Endothelial cell of umbilical vein (primary cell): Measurements from ENCODE around the gene CD86. TPM values are rescaled to one million over a fixed set of nuclear protein-coding genes. Genes with fewer than 3 reads are reported as not detected.

Experiments used
- BruUV-seq: library from RNA; stranded (reverse); fragments of 400-500 nt; replicated peaks from 2 replicates; lab custom pipeline; 2021; lab: Mats Ljungman, UMichigan
- CTCF ChIA-PET: fragments of 300-600, 350-600 bp; sonication (Branson Sonifier 250); formaldehyde crosslinking; loops from one replicate; lab custom pipeline; 2021; ENCODE audit warnings: antibody characterized with exemption, inconsistent platforms; lab: Charles Lee
- POLR2A ChIA-PET: fragments of 300-600, 350-600 bp; sonication (Branson Sonifier 250); formaldehyde crosslinking; loops from one replicate; lab custom pipeline; 2021; ENCODE audit warnings: antibody characterized with exemption, inconsistent platforms; lab: Charles Lee
- DNase-seq: peaks from one replicate; pipeline ENCODE4 v3.0.0-alpha.2; 2011; ENCODE audit warnings: low read depth, low spot score
- FAIRE-seq: peaks from 2 replicates; lab custom pipeline; 2011; peaks lifted over from hg19 to GRCh38; lab: Jason Lieb, UNC
- H2AFZ ChIP-seq: 2 replicates; pipeline ENCODE4 v1.6.0; 2012; ENCODE audit warnings: low read depth, low read length, control low read depth, inconsistent platforms
- H3K27ac ChIP-seq: 2 replicates; pipeline ENCODE4 v1.5.1; 2011; ENCODE audit warnings: low read depth, mild to moderate bottlenecking, control low read depth, low read length, moderate library complexity; ENCODE audit not compliant: insufficient read depth
- H3K27me3 ChIP-seq, 2 experiments: 2 replicates each; pipeline versions ENCODE4 v1.6.0 to v1.6.1; 2011; ENCODE audit warnings: low read length in 2 of 2, mixed read lengths in 1 of 2; ENCODE audit not compliant: control insufficient read depth in 2 of 2, insufficient read depth in 2 of 2
- H3K36me3 ChIP-seq, 2 experiments: 2 replicates in 1 of 2; 3 replicates in 1 of 2; pipeline ENCODE4 v1.5.1; 2011; ENCODE audit warnings: low read length in 2 of 2, mild to moderate bottlenecking in 1 of 2, moderate library complexity in 1 of 2; ENCODE audit not compliant: control insufficient read depth in 2 of 2, insufficient read depth in 2 of 2; ENCODE audit errors: extremely low read depth in 1 of 2
- H3K4me1 ChIP-seq: 3 replicates; pipeline ENCODE4 v1.5.1; 2011; ENCODE audit warnings: mild to moderate bottlenecking, low read length; ENCODE audit not compliant: control insufficient read depth, insufficient read depth; ENCODE audit errors: extremely low read depth
- H3K4me2 ChIP-seq: 2 replicates; pipeline ENCODE4 v1.6.1; 2011; ENCODE audit warnings: low read length, control low read depth, mixed read lengths; ENCODE audit not compliant: insufficient read depth
- H3K4me3 ChIP-seq, 3 experiments: fragments of 200-600 bp in 1 of 3; sonication (generic), shearing (Covaris generic) in 1 of 3; replicated peaks in 1 of 3; 2 replicates each; pipeline ENCODE4 v1.5.1; 2011 to 2016; ENCODE audit warnings: control low read depth in 3 of 3, low read length in 3 of 3, mild to moderate bottlenecking in 2 of 3, inconsistent platforms in 1 of 3, low read depth in 1 of 3, moderate library complexity in 1 of 3; ENCODE audit not compliant: insufficient read depth in 1 of 3
- H3K79me2 ChIP-seq: 2 replicates; pipeline ENCODE4 v1.6.0; 2012; ENCODE audit warnings: low read length, inconsistent platforms; ENCODE audit not compliant: control insufficient read depth, insufficient read depth
- H3K9ac ChIP-seq: replicated peaks from 2 replicates; pipeline ENCODE3; 2011; ENCODE audit warnings: low read length, control low read depth; ENCODE audit not compliant: insufficient read depth; ENCODE audit errors: extremely low read depth
- H3K9me1 ChIP-seq: replicated peaks from 3 replicates; pipeline ENCODE4 v1.6.0; 2011; ENCODE audit warnings: mild to moderate bottlenecking, low read length; ENCODE audit not compliant: control insufficient read depth, insufficient read depth; ENCODE audit errors: extremely low read depth
- H3K9me3 ChIP-seq: replicated peaks from 2 replicates; pipeline ENCODE4 v1.5.1; 2012; ENCODE audit warnings: low read length, inconsistent platforms; ENCODE audit not compliant: control insufficient read depth, insufficient read depth
- H4K20me1 ChIP-seq: replicated peaks from 2 replicates; pipeline ENCODE3; 2011; ENCODE audit warnings: mild to moderate bottlenecking, low read length; ENCODE audit not compliant: control insufficient read depth, insufficient read depth; ENCODE audit errors: extremely low read depth
- FOS ChIP-seq: IDR thresholded peaks from 2 replicates; pipeline ENCODE4 v1.6.1; 2011; ENCODE audit warnings: mild to moderate bottlenecking, low read length, moderate library complexity, borderline replicate concordance; ENCODE audit not compliant: insufficient read depth
- JUN ChIP-seq: IDR thresholded peaks from 2 replicates; pipeline ENCODE4 v1.6.1; 2011; ENCODE audit warnings: borderline replicate concordance, low read depth; ENCODE audit not compliant: insufficient read length, insufficient read depth
- POLR2A ChIP-seq: IDR thresholded peaks from 2 replicates; pipeline ENCODE4 v1.6.1; 2012; ENCODE audit warnings: low read depth, mild to moderate bottlenecking, control low read depth, low read length
- dilution Hi-C: fragments of 300-500 bp; cut with MboI; formaldehyde crosslinking; loops from one replicate; pipeline ENCODE4 v1.15.0; 2019; ENCODE audit warnings: low sequenced_read_pairs; ENCODE audit not compliant: extremely low pct_ligation_motif_present
- intact Hi-C: fragments of 100-400 bp; cut with micrococcal nuclease; formaldehyde crosslinking; loops from one replicate; pipeline ENCODE4 v1.10.0; 2022
- polyA plus RNA-seq, 4 experiments: library from polyadenylated mRNA; depleted of rRNA in 3 of 4; stranded (reverse) in 3 of 4; unstranded in 1 of 4; fragments of >200 nt; gene quantifications; 2 replicates each; pipeline versions ENCODE4 v1.2.1 to v1.2.3, GENCODE V29; 2011 to 2012; ENCODE audit warnings: missing spikeins in 1 of 4
- total RNA-seq: library from RNA; stranded (reverse); gene quantifications from 2 replicates; pipeline ENCODE4 v1.2.3, GENCODE V29; 2021
- TF ChIP-seq, protein P1 (sequence below), 2 donors: IDR thresholded peaks; 1 replicate in 1 of 2; 2 replicates in 1 of 2; pipeline ENCODE4 v1.5.1; 2011; ENCODE audit warnings: low read length in 2 of 2, mild to moderate bottlenecking in 2 of 2, moderate library complexity in 2 of 2, control low read depth in 1 of 2, inconsistent platforms in 1 of 2, low read depth in 1 of 2; ENCODE audit not compliant: insufficient read depth in 1 of 2; ENCODE audit errors: extremely low read depth in 1 of 2

The CD86 gene
- total and polyA plus RNA-seq, 2 donors (not counting 3 experiments of a cell fraction or from before 2014, with no cell fraction given): not detected

DNA sequence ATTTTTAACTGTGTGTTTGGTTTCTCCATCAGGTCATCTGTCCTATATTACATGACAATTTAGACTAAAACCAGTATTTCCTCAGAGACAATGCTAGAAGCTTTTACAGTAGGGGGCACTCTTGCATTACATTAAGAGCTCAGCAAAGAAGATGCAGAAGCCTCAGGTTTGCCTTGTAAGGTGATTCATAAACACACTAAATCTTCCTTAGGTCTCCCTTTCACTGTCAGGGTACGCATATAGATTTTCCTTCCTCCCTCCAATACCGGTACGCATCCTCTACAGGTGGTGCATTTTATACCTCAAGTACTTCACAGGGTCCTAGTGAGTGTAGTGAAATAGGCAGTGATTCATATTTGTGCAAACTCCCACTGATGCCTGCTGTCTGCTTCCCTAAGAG lies 46.5 kb downstream of the CD86 start:
- dilution Hi-C loops (no loop called here), intact Hi-C loops (loop anchor here (1.0 to 10.0 kb wide), 4 partner anchors 157 to 573 kb away; partner anchors contain the start of genes FAM162A and MIX23)
- TF ChIP-seq POLR2A (no peak), JUN (no peak), FOS (no peak)
- TF ChIP-seq, protein P1, sequence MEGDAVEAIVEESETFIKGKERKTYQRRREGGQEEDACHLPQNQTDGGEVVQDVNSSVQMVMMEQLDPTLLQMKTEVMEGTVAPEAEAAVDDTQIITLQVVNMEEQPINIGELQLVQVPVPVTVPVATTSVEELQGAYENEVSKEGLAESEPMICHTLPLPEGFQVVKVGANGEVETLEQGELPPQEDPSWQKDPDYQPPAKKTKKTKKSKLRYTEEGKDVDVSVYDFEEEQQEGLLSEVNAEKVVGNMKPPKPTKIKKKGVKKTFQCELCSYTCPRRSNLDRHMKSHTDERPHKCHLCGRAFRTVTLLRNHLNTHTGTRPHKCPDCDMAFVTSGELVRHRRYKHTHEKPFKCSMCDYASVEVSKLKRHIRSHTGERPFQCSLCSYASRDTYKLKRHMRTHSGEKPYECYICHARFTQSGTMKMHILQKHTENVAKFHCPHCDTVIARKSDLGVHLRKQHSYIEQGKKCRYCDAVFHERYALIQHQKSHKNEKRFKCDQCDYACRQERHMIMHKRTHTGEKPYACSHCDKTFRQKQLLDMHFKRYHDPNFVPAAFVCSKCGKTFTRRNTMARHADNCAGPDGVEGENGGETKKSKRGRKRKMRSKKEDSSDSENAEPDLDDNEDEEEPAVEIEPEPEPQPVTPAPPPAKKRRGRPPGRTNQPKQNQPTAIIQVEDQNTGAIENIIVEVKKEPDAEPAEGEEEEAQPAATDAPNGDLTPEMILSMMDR (IDR thresholded peaks at IDR 0.05; ENCODE audit: extremely low read depth in 1 of 2, insufficient read depth in 1 of 2, low read depth in 1 of 2, low read length in 2 of 2): peak in 1 of 2 donors; percentile 34

More for the DNA sequence above, 46.5 kb downstream of the CD86 start:
- ChIA-PET CTCF (interaction anchor here (0.7 to 4.1 kb wide), 17 partner anchors 10 to 1458 kb away, joined by 3 to 70 read pairs (median 4); no protein-coding TSS in a partner anchor), POLR2A (no interaction called here)
- DNase-seq (peak; percentile 45), FAIRE-seq (no peak)
- no TSS peak for BruUV-seq
- H3K36me3 ChIP-seq: no peaks in the 10 kb centered on the region
- H3K9me3 ChIP-seq: no peaks in the 10 kb centered on the region
- no peak overlapping the region for H3K4me2 ChIP-seq
- H2AFZ ChIP-seq: no peak overlapping the region
- H4K20me1 ChIP-seq: no peaks in the 10 kb centered on the region
- H3K79me2 ChIP-seq: no peaks in the 10 kb centered on the region
- H3K27ac ChIP-seq: no peak overlapping the region
- peaks cover 8 to 11% of the 10 kb centered on the region in 2 experiments for H3K27me3 ChIP-seq
- no peaks in the 10 kb centered on the region for H3K4me1 ChIP-seq
- H3K4me3 ChIP-seq: no peak overlapping the region
- H3K9me1 ChIP-seq: no peaks in the 10 kb centered on the region
- no peak overlapping the region for H3K9ac ChIP-seq
